Measurements from ENCODE around the gene KCTD2.

KCTD2 gene

GRCh38 chr17:75091855-75092327 lies 44.9 kb downstream of the KCTD2 start:
- no peak for DNase-seq (ENCODE audit: low read depth)
- TF ChIP-seq, protein P1, sequence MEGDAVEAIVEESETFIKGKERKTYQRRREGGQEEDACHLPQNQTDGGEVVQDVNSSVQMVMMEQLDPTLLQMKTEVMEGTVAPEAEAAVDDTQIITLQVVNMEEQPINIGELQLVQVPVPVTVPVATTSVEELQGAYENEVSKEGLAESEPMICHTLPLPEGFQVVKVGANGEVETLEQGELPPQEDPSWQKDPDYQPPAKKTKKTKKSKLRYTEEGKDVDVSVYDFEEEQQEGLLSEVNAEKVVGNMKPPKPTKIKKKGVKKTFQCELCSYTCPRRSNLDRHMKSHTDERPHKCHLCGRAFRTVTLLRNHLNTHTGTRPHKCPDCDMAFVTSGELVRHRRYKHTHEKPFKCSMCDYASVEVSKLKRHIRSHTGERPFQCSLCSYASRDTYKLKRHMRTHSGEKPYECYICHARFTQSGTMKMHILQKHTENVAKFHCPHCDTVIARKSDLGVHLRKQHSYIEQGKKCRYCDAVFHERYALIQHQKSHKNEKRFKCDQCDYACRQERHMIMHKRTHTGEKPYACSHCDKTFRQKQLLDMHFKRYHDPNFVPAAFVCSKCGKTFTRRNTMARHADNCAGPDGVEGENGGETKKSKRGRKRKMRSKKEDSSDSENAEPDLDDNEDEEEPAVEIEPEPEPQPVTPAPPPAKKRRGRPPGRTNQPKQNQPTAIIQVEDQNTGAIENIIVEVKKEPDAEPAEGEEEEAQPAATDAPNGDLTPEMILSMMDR (IDR thresholded peaks at IDR 0.05; ENCODE audit: control insufficient read depth, insufficient read depth, low read depth, low read length, missing control alignments): no peak
- no peak overlapping the region for H3K4me3 ChIP-seq (ENCODE audit: control insufficient read depth, low read depth, low read length)

- no peak overlapping the region for H3K4me3 ChIP-seq (ENCODE audit: control insufficient read depth, low read depth, low read length)
- no peak for DNase-seq (ENCODE audit: low read depth)
- TF ChIP-seq, protein P1 (IDR thresholded peaks at IDR 0.05; ENCODE audit: control insufficient read depth, insufficient read depth, low read depth, low read length, missing control alignments): no peak
Measured at GRCh38 chr17:75093548-75094158, 46.6 kb downstream of the KCTD2 start.

GRCh38 chr17:75094871-75095399 lies 47.9 kb downstream of the KCTD2 start:
- no peak for DNase-seq (ENCODE audit: low read depth)
- H3K4me3 ChIP-seq (ENCODE audit: control insufficient read depth, low read depth, low read length): no peak overlapping the region
- TF ChIP-seq, protein P1 (IDR thresholded peaks at IDR 0.05; ENCODE audit: control insufficient read depth, insufficient read depth, low read depth, low read length, missing control alignments): no peak

GRCh38 chr17:75096082-75096625 lies 49.1 kb downstream of the KCTD2 start:
- no peak for DNase-seq (ENCODE audit: low read depth)

DNA sequence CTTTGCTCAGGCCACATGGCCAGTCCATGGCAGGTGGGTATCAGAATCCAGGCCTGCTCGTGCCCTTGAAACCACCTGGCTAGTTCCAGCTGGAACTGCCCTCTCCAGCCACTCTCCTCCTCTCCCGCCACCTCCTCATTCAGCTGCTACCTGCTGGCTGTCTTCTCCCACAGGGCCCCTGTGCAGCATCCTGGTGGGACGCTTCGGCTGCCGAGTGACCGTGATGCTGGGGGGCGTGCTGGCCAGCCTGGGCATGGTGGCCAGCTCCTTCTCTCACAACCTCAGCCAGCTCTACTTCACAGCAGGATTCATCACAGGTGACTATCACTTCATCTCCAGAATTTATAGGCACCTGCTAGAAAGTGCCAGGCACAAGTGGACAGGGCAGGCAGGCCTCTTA lies 50.8 kb downstream of the KCTD2 start:
- no peak for DNase-seq (ENCODE audit: low read depth)
- H3K4me3 ChIP-seq (ENCODE audit: control insufficient read depth, low read depth, low read length): no peak overlapping the region
- TF ChIP-seq, protein P1 (IDR thresholded peaks at IDR 0.05; ENCODE audit: control insufficient read depth, insufficient read depth, low read depth, low read length, missing control alignments): no peak

More at GRCh38 chr17:75096082-75096625, 49.1 kb downstream of the KCTD2 start:
- H3K4me3 ChIP-seq (ENCODE audit: control insufficient read depth, low read depth, low read length): no peak overlapping the region
- TF ChIP-seq, protein P1 (IDR thresholded peaks at IDR 0.05; ENCODE audit: control insufficient read depth, insufficient read depth, low read depth, low read length, missing control alignments): no peak

DNA sequence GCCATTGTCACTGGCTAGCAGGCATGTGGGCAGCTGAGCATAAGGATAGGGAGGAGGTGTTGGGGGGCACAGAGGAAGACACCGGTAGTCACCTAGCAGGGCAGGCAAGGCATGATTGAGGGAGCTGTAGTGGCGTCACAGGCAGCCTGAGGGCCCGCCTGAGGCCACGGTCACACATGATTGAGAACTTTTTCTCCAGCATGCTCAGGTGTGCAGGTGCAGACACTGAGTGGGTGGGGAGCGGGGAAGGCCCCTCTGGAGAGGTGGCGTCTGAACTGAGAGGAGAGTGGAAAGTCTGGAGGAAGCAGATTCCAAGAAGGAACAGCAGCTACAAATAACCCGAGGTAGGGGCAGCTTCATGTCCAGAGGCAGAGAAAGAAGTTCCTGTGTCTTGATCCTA lies 51.8 kb downstream of the KCTD2 start:
- H3K4me3 ChIP-seq (ENCODE audit: control insufficient read depth, low read depth, low read length): no peak overlapping the region
- TF ChIP-seq, protein P1 (IDR thresholded peaks at IDR 0.05; ENCODE audit: control insufficient read depth, insufficient read depth, low read depth, low read length, missing control alignments): no peak
- no peak for DNase-seq (ENCODE audit: low read depth)
